ENCODE data around the gene TAS2R31. TPM values are rescaled to one million over a fixed set of nuclear protein-coding genes. Genes with fewer than 3 reads are reported as not detected.

Gene TAS2R31
- polyA plus RNA-seq, 1 donor from 2014 or later: 4.0 TPM

GRCh38 chr12:11022520-11022919 is 8.7 kb downstream of the TAS2R31 start, which contains the start of gene TAS2R19:
Gene TAS2R19 (minus strand): TSS chr12:11022620. CDS start chr12:11022571, 49 bp downstream.
- Histone ChIP-seq H3K4me3 (ENCODE audit: low read length) (no peak within 1 kb of the TSS), H3K9ac (ENCODE audit: low read length) (no peak within 1 kb of the TSS), H3F3A (ENCODE audit: insufficient read depth, low read length, poor library complexity, severe bottlenecking) (no peaks in the 10 kb centered on the region), H3K27ac (ENCODE audit: low read length) (no peak within 1 kb of the TSS), H4K20me1 (ENCODE audit: insufficient read depth) (no peaks in the 10 kb centered on the region), H3K9me2 (ENCODE audit: insufficient read depth, low read length) (no peaks in the 10 kb centered on the region), H3K9me3 (ENCODE audit: low read length) (no peaks in the 10 kb centered on the region), H3K27me3 (ENCODE audit: insufficient read depth, low read depth, low read length) (no peaks in the 10 kb centered on the region), H2AFZ (ENCODE audit: low read depth, low read length) (no peak within 1 kb of the TSS), H3K4me2 (ENCODE audit: low read length) (no peak within 1 kb of the TSS), H3K79me2 (replicated peaks; ENCODE audit: insufficient read depth, low read length) (no peaks in the 10 kb centered on the region), H3K36me3 (ENCODE audit: insufficient read depth, low read length) (peaks cover 3% of the 10 kb centered on the region)
- TF ChIP-seq MXI1 (conservative IDR thresholded peaks at IDR 0.05; ENCODE audit: poor library complexity, severe bottlenecking) (no peak), CTCF (IDR thresholded peaks at IDR 0.05; ENCODE audit: poor library complexity, severe bottlenecking) (no peak), RAD21 (conservative IDR thresholded peaks at IDR 0.05) (no peak), EP300 (conservative IDR thresholded peaks at IDR 0.05; ENCODE audit: poor library complexity, severe bottlenecking) (no peak), EZH2 (IDR thresholded peaks at IDR 0.05; ENCODE audit: borderline replicate concordance, insufficient read depth, low read length, poor library complexity, severe bottlenecking) (no peak), TAF1 (IDR thresholded peaks at IDR 0.05; ENCODE audit: low read depth) (no peak), SMC3 (conservative IDR thresholded peaks at IDR 0.05; ENCODE audit: poor library complexity) (no peak), REST (IDR thresholded peaks at IDR 0.05; ENCODE audit: borderline replicate concordance) (no peak), POLR2AphosphoS5 (IDR thresholded peaks at IDR 0.05) (no peak)

GRCh38 chr12:11016937-11017336 is 14.3 kb downstream of the TAS2R31 start:
- H3K27ac ChIP-seq (ENCODE audit: low read length): no peak overlapping the region
- H3K9ac ChIP-seq (ENCODE audit: low read length): no peak overlapping the region
- H3F3A ChIP-seq (ENCODE audit: insufficient read depth, low read length, poor library complexity, severe bottlenecking): no peaks in the 10 kb centered on the region
- TF ChIP-seq TAF1 (IDR thresholded peaks at IDR 0.05; ENCODE audit: low read depth) (no peak), MXI1 (conservative IDR thresholded peaks at IDR 0.05; ENCODE audit: poor library complexity, severe bottlenecking) (no peak), POLR2AphosphoS5 (IDR thresholded peaks at IDR 0.05) (no peak), REST (IDR thresholded peaks at IDR 0.05; ENCODE audit: borderline replicate concordance) (no peak), EP300 (conservative IDR thresholded peaks at IDR 0.05; ENCODE audit: poor library complexity, severe bottlenecking) (no peak)
- H3K79me2 ChIP-seq (replicated peaks; ENCODE audit: insufficient read depth, low read length): no peaks in the 10 kb centered on the region
- H3K4me2 ChIP-seq (ENCODE audit: low read length): no peak overlapping the region
- no peaks in the 10 kb centered on the region for H4K20me1 ChIP-seq (ENCODE audit: insufficient read depth)
- H3K9me3 ChIP-seq (ENCODE audit: low read length): no peaks in the 10 kb centered on the region
- no peaks in the 10 kb centered on the region for H3K9me2 ChIP-seq (ENCODE audit: insufficient read depth, low read length)
- H3K4me3 ChIP-seq (ENCODE audit: low read length): no peak overlapping the region
- no peak overlapping the region for H2AFZ ChIP-seq (ENCODE audit: low read depth, low read length)
- no peaks in the 10 kb centered on the region for H3K36me3 ChIP-seq (ENCODE audit: insufficient read depth, low read length)
- H3K27me3 ChIP-seq (ENCODE audit: insufficient read depth, low read depth, low read length): no peaks in the 10 kb centered on the region

All from neural cell (in vitro differentiated cells).